Measurements from ENCODE around the gene USP53.

Gene USP53

DNA sequence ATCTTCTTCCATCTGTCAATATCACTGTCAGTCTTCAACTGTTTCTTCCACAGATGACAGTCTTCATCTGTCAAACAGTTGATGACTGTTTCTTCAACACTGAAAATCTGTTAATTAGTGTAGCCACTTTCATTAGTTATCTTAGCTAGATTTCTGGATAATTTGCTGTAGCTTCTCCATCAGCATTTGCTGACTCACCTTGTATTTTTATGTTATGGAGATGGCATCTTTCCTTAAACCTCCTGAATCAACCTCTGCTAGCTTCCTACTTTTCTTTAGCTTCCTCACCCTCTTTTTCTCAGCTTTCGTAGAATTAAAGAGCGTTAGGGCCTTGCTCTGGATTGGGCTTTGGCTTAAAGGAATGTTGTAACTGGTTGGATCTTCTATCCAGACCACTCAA is 25.1 kb downstream of the USP53 start:
- in situ Hi-C loops (cut with HindIII; ENCODE audit: low pct_ligation_motif_present, low sequenced_read_pairs) = no loop called here
- no peak overlapping the region for H3K4me3 ChIP-seq (ENCODE audit: low read depth, low read length)
- TF ChIP-seq, protein P1, sequence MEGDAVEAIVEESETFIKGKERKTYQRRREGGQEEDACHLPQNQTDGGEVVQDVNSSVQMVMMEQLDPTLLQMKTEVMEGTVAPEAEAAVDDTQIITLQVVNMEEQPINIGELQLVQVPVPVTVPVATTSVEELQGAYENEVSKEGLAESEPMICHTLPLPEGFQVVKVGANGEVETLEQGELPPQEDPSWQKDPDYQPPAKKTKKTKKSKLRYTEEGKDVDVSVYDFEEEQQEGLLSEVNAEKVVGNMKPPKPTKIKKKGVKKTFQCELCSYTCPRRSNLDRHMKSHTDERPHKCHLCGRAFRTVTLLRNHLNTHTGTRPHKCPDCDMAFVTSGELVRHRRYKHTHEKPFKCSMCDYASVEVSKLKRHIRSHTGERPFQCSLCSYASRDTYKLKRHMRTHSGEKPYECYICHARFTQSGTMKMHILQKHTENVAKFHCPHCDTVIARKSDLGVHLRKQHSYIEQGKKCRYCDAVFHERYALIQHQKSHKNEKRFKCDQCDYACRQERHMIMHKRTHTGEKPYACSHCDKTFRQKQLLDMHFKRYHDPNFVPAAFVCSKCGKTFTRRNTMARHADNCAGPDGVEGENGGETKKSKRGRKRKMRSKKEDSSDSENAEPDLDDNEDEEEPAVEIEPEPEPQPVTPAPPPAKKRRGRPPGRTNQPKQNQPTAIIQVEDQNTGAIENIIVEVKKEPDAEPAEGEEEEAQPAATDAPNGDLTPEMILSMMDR (IDR thresholded peaks at IDR 0.05; ENCODE audit: low read depth, low read length, missing control alignments) = no peak
- no peak for DNase-seq
- no peak overlapping the region for H3K27ac ChIP-seq
- no peaks in the 10 kb centered on the region for H3K27me3 ChIP-seq (replicated peaks)
- H3K36me3 ChIP-seq (replicated peaks) = no peaks in the 10 kb centered on the region

DNA sequence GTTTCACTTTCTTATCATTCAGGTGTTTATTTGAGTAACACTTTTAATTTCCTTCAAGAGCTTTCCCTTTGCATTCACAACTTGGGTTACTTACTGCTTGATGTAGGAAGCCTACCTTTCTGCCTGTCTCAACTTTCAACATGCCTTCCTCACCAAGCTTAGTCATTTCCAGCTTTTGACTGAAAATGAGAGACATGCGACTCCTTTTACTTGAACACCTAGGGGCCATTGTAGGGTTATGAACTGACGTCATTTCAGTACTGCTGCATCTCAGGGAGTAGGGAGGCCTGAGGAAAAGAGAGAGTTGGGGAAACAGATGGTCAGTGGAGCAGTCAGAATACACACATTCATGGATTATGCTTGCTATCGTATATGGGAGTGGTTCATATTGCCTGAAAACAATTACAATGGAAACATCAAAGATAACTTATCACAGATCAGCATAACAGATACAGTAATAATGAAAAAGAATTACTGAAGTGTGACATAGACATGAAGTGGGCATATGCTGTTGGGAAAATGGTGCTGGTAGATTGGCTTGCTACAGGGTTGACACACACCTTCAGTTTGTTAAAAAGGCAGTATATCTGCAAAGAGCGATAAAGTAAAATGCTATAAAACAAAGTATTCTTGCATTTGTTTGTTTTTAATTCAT is 25.7 kb downstream of the USP53 start:
- no peak for DNase-seq
- TF ChIP-seq, protein P1 (IDR thresholded peaks at IDR 0.05; ENCODE audit: low read depth, low read length, missing control alignments) = no peak
- no peak overlapping the region for H3K4me3 ChIP-seq (ENCODE audit: low read depth, low read length)
- no peak overlapping the region for H3K27ac ChIP-seq
- H3K36me3 ChIP-seq (replicated peaks) = no peaks in the 10 kb centered on the region
- in situ Hi-C loops (cut with HindIII; ENCODE audit: low pct_ligation_motif_present, low sequenced_read_pairs) = no loop called here
- no peaks in the 10 kb centered on the region for H3K27me3 ChIP-seq (replicated peaks)

DNA sequence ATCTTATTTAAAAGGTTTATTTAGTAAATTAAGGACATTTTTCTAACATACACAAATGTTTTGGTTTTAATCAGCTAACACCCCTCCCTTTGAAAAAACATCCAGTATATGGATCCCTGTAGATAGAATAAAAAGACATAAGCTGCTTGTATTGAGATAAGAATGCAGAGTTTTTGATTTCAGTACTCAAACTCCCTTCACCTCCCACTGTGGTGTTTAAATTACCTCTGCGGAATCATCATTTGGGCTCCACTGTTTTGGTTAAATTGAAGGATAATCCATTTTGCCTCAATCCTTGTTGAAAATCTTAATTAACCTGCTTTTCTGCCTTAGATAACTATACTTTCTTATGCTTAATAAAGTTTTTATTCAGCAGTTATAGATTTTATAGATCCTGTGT is 27.6 kb downstream of the USP53 start:
- no peaks in the 10 kb centered on the region for H3K27me3 ChIP-seq (replicated peaks)
- TF ChIP-seq, protein P1 (IDR thresholded peaks at IDR 0.05; ENCODE audit: low read depth, low read length, missing control alignments) = no peak
- no peak overlapping the region for H3K27ac ChIP-seq
- no peaks in the 10 kb centered on the region for H3K36me3 ChIP-seq (replicated peaks)
- DNase-seq = no peak
- in situ Hi-C loops (cut with HindIII; ENCODE audit: low pct_ligation_motif_present, low sequenced_read_pairs) = no loop called here
- H3K4me3 ChIP-seq (ENCODE audit: low read depth, low read length) = no peak overlapping the region

DNA sequence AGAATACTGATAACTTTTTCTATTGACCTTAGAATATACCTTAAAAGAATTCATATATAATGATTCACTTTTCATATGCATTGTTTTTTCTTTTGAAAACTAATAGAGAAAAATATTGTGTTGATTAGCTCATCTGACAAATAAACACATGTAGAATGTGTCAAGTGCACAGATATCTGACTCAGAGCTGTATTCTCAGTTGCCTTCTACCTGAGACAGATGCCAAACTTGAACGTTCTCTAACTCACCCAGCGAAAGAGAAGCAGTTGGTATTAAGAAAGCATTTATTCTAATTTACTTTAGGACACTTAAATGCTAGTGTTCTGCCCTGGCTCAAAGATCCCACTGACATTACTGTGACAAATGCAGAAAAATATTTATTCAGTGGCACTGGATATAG is 28.1 kb downstream of the USP53 start:
- no peak for DNase-seq
- in situ Hi-C loops (cut with HindIII; ENCODE audit: low pct_ligation_motif_present, low sequenced_read_pairs) = no loop called here
- TF ChIP-seq, protein P1 (IDR thresholded peaks at IDR 0.05; ENCODE audit: low read depth, low read length, missing control alignments) = no peak
- no peak overlapping the region for H3K27ac ChIP-seq
- no peaks in the 10 kb centered on the region for H3K27me3 ChIP-seq (replicated peaks)
- no peak overlapping the region for H3K4me3 ChIP-seq (ENCODE audit: low read depth, low read length)
- no peaks in the 10 kb centered on the region for H3K36me3 ChIP-seq (replicated peaks)

DNA sequence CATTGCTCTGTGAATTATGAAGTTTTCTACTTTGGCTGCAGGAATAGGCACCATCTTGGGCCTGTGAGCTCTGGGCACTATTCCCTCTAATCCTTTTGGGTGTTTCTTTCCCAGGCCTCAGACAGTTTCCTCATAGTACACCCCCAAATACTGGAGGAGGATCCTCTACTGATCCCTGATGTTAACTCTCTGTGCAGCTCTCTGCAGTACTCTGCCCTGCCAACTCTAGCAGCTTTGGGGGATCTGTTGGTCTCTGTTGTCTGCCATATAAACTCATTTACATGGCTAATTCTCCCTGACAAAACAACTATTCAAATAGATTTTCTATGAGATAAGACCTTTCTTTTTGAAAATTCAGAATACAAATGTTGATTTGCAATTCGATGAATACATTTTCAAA is 29.9 kb downstream of the USP53 start:
- Histone ChIP-seq H3K36me3 (replicated peaks) (peaks cover 8% of the 10 kb centered on the region), H3K27ac (no peak overlapping the region), H3K4me3 (ENCODE audit: low read depth, low read length) (no peak overlapping the region), H3K27me3 (replicated peaks) (no peaks in the 10 kb centered on the region)
- in situ Hi-C loops (cut with HindIII; ENCODE audit: low pct_ligation_motif_present, low sequenced_read_pairs) = no loop called here
- DNase-seq = no peak
- TF ChIP-seq, protein P1 (IDR thresholded peaks at IDR 0.05; ENCODE audit: low read depth, low read length, missing control alignments) = no peak

DNA sequence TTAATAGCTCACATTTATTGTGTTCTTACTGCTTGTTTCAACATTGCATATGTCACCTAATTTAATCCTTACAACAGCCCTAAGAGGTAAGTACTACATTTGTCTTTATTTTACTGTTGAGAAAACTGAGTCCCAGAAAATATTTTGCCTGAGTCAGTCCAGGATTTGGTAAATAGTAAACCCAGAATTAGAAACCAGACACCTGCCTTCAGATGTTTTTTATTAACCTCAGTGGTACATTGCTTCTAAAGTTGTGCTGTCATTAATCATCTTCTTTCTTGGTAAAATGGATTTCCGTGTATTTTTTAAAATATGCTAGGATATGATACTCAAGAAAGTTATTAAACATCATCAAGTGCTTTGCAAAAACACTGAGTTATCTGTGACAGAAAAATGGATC is 31.4 kb downstream of the USP53 start:
- DNase-seq = no peak
- Histone ChIP-seq H3K4me3 (ENCODE audit: low read depth, low read length) (no peak overlapping the region), H3K27me3 (replicated peaks) (no peaks in the 10 kb centered on the region), H3K27ac (no peak overlapping the region), H3K36me3 (replicated peaks) (peaks cover 12% of the 10 kb centered on the region)
- TF ChIP-seq, protein P1 (IDR thresholded peaks at IDR 0.05; ENCODE audit: low read depth, low read length, missing control alignments) = no peak
- in situ Hi-C loops (cut with HindIII; ENCODE audit: low pct_ligation_motif_present, low sequenced_read_pairs) = no loop called here

All from brain microvascular endothelial cell (primary cell).